Activated CD4-positive, alpha-beta T cell treated with anti-CD3 and anti-CD28 coated beads, Interleukin-2, amount 50 U/mL, for 24 hours (primary cell): ENCODE results near the gene INPP5E.

ENCODE experiments used
- DNase-seq, 2 donors: peaks; one replicate each; pipeline ENCODE4 v3.0.0-alpha.2; 2020; ENCODE audit warnings: low read depth in 1 of 2, low spot score in 1 of 2

Gene INPP5E, protein sequence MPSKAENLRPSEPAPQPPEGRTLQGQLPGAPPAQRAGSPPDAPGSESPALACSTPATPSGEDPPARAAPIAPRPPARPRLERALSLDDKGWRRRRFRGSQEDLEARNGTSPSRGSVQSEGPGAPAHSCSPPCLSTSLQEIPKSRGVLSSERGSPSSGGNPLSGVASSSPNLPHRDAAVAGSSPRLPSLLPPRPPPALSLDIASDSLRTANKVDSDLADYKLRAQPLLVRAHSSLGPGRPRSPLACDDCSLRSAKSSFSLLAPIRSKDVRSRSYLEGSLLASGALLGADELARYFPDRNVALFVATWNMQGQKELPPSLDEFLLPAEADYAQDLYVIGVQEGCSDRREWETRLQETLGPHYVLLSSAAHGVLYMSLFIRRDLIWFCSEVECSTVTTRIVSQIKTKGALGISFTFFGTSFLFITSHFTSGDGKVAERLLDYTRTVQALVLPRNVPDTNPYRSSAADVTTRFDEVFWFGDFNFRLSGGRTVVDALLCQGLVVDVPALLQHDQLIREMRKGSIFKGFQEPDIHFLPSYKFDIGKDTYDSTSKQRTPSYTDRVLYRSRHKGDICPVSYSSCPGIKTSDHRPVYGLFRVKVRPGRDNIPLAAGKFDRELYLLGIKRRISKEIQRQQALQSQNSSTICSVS

DNA sequence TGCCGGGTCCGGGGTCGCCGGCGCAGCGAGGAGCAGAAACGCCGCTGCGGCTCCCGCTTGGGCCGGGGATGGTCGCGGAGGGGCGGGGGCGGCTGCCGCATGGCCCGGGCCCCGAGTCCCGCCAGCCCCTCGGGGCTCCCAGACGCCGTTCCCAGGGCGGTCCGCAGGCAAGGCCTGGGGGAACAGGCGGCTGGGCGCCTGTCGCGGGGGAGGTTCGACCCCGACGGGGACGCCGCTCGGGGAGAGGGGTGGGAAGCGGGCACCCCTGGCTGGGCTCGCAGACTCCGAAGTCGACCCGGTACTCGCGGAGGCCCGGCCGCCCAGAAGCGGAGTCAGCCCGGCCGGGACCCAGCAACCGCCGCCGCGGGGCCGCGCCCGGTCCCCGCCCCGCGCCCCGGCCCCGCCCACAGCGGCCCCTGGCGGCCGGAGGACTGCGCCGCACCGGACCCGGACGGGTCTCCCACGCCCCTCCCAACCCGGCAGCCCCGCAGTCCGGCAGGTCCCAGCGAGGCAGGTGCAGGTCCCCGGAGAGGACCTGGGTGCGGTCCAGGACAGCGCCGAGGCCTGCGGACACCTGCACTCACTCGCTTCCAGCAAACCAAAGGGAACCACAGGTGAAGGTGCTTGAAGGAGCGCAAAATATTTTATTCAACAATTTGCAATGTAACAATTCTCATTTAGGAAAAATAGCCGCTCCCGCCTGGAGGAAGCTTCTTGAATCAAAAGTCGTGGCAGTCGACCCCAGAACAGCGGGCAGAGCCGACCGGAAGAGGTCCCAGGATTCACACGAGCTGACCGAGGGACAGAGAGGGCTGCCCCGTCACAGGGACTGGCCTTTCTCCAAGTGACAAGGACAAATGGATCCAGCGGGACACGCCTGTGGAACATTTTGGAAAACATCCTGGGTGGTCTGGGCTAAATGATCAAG, at the start of gene INPP5E:
INPP5E (minus strand) TSS at position 365 of the 928 bp plus-strand sequence. CDS start 426 bp downstream, outside the sequence.
- peak; percentile 70 to 87 for DNase-seq

DNA sequence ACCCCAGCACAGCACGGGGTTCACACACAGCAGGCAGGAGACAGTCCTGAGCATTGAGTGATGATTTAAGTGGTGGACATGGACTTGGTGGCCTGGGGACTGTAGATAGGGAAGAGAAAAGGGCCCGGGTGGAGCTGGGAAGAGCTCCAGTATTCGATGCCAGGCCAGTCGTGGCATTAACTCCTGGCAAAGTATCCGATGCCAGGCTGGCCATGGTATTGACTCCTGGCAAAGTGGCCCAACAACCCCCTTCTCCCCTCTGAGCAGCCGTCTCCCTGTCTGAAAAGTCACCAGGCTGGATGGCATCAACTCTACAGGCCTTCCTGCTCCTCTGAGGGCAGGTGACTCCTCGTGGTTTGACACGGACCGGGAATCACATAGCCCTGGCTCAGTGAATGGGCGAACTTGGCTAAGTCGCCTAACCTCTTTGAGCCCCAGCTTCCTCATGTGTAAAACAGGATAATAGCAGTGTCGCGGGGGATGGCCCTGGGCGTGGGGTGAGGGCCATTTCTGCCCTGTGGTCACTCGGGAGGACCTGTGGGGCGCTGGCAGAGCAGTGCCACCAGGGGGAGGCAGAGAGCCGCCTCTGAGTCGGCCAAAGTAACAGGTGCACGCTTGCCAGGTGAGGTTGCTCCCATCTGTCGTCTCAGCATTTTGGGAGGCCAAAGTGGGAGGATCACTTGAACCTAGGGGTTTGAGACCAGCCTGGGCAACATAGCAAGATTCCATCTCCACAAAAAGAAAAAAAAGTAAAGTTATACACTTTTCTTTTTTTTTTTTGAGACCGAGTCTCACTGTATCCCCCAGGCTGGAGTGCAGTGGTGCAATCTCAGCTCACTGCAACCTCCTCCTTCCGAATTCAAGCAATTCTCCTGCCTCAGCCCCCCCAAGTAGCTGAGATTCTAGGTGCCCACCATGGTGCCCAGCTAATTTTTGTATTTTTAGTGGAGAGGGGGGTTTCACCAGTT, 48.9 kb upstream of the INPP5E start:
- peak; percentile 59 to 72 for DNase-seq

DNA sequence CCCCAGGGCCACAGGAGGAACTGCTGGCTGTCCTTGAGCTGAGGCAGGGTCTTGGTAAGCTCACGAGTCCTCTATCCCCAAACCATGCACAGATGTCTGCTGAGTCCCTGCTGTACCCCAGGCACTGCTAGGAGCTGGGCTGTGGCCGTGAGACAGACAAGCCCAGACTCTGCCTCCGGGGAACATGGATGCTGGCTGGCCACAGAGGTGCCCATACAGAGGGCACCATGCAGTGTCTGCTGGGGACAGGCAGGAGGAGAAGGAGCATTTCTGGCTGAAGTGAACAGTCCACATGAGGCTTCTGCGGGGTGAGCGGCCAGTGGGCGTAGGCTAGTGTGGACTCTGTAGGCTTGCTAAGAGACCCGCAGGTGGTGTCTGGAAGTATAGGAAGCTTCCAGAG, 48.0 kb upstream of the INPP5E start:
- no peak for DNase-seq

DNA sequence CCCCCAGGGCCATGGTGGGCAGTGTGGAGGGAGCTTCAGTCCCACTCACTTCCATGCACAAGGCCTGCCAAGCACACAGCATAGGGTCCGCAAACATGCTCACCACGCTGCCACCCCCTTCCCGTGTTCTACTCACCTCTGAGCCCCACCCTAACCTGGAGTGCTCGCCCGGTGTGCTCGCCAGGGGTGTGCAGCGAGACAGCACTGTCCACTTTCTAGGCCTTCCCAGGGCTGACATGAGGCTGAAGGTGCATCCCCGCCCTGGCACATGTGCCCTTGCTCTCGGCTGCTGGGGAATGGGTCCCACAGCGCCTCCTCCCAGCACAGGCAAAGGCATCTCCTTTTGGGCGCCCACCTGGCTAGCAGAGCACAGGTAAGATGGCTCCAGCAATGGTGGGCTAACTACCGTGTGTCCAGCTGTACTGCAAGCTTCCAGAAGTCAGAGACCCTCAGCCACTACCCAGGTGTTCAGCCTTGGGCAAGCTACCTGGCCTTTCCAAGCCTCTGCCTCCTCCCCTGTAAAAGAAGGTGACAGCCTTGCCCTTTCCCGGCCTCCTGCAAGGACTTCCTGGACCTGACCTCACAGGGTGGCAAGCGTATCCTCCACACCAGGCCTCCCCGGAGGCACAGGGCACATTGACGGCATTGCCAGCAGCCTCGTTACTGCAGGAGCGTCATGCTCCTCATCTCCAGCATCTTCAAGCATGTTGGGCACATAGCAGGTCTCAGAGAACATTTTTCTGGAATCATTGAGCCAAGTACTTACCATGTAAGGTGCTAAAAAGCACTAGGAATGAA, 47.4 kb upstream of the INPP5E start:
- DNase-seq = no peak

DNA sequence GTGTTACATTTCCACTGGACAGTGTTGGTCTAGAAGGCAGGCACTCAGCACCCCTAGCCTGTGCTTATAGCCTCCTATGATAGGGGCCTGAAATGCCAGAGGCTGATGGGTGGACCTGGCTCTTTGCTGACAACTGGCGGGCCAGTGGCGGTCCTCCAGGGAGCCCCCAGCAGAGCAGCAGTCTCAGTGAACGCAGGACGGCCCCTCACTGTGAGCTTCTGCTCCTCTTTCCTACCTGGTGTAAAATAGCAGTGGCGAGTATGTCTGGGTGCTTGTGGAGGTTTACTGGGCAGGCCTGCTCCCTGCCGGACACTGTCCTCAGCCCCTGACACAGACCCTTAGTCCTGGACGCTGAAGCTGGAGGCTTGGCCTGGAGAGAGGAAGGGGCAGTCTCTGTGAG, 46.5 kb upstream of the INPP5E start:
- DNase-seq = no peak

DNA sequence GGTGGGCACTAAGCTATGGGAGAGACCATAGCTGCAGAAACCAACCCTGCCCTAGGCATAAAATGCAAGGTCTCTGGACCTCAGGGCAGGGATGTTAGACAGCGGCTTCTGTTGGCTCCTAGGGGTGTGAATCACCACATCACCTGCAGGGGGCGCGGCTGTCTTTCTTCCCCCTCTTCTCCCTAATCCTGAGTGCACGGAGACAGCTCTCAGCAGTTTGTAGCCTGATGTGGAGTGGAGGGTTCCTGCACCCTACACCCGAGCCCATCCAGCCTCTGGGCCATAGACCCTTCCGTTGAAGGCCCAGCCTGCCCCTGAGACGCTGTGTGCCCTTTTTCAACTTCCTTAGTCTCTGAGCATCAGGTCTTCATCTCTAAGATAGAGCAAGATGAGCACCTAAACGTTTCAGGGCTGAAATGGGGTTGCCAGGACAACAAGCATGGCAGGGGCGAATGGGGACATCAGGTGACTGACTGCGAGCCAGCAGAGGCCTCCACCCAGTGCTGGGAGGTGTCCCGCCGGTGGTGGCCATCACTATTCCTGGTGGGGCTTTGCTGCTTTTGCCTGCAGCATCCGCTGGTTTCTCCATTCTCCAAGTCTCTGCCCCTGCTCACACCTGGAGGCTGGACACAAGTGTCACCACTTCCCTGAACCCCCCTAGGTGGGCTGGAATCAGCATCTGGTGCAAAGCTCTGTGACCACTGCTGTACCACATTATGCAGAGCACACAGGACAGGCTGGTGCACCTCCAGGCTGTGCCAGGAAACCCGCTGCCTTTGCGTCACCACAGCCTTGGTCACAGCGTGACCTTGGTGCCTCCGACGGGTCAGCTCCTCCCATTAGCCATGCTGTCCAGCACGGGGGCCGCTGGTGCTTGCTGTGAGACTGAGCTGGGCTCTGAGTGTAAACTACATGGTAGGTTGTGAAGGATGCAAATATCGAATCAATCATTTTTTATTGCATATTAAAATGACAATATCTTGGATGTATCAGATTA, 45.7 kb upstream of the INPP5E start:
- peak; percentile 74 to 77 for DNase-seq

DNA sequence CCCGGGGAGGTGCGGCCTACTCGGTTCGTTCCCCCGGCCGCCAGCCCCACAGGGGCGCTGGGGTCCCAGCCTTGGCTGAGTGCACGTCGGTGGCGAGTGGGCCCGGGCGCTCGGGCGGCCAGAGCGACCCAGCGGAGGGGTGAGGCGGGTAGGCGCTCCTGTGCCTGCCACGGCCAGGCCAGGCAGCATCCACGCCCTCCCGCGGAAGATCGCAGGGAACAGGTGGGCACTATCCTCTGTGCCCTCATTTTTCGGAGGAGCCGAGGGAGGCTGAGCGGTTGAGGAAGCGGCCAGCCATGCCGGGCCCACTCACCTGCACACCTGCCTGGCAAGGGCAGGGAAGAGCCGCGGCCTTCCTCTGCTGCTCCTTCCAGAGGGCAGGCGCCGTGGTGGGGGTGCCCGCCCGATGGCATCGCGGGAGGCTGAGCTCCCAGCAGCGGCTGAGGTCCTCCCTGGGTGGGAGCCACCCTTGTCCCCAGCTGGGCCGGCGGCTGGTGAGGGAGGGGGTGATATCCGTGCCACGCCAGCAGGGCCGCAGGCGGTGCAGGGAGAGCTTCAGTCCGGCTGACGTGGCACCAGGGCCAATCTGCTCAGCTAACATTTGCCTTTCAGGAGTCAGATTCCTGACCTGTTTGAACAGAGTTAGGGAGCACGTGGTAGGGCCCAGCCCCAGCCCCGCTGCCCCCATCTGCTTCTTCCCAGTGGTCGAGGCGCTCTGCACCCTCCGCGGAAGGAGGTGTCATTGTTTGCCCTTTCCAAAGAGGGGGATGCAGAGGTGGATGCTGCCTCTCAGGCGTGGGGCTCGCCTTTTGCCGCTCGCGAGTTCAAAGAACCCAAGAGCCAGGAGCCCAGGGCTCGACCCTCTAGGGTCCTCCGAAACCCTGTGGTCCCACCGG, 44.8 kb upstream of the INPP5E start:
- peak in 1 of 2 donors; percentile 17 for DNase-seq

DNA sequence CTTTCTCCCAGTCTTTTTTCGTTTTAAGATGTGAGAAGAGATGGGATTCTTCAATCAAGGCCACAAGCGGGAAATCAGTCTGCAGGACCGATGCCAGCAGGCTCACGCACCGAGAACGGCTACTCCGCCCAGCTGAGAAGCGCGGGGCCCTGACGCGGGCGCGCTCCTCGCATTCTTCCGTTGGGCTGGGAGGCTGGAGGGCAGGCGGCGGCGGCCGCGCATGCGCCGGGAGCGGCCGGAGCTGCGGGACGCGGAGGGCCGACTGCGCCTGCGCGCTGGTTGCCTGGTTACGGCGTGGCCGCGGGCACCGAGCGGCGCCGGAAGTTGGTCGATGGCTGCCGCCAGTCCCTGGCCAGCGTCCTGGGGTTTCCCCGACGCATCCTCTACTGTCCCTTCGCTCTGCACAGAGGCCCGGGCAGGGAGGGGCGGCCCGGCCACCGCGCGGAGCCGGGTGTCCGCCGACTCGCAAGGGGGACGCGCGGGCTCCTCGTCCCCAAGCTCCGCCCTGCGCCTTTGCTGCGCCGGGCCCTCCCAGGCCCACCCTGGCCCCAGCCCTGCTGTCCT, 44.0 kb upstream of the INPP5E start:
- DNase-seq = peak; percentile 88 to 92

DNA sequence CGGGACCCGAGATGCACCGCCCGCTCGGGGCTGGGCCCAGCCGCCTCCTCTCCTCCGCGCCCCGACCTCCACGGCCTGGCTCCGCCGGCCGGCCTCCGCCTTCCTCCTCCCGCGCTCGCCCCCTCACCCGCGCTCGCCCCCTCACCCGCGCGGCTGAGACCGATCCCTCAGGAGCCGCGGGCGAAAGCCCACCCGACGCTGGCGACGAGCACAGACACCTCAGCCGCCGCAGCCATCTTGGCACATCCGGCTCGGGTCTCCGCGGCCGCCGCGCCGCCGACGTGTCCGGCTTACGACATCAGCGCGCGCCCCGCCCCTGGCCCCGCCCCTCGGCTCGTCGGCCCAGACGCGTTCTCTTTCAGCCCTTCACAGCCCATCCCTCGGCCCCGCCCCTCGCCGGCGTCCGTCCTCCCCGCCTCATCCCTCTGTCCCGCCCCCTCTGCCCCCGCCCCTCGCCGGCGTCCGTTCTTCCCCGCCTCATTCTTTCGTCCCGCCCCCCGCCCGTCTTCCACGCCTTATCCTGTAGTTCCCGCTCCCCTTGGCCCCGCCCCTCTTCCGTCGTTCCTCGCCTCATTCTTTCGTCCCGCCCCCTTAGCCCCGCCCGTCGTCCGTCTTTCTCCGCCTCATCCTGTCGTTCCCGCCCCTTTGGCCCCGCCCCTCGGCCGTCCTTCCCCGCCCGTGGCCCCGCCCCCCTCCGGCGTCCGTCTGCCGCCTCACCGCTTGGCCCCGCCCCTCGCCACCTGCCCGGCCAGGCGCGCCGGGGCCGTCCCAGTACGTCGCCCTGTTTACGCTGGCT, 43.3 kb upstream of the INPP5E start, which contains the start of gene SEC16A:
SEC16A (minus strand) TSS at position 248 of the 796 bp plus-strand sequence. CDS start 5,425 bp downstream, outside the sequence.
- peak; percentile 99 for DNase-seq

DNA sequence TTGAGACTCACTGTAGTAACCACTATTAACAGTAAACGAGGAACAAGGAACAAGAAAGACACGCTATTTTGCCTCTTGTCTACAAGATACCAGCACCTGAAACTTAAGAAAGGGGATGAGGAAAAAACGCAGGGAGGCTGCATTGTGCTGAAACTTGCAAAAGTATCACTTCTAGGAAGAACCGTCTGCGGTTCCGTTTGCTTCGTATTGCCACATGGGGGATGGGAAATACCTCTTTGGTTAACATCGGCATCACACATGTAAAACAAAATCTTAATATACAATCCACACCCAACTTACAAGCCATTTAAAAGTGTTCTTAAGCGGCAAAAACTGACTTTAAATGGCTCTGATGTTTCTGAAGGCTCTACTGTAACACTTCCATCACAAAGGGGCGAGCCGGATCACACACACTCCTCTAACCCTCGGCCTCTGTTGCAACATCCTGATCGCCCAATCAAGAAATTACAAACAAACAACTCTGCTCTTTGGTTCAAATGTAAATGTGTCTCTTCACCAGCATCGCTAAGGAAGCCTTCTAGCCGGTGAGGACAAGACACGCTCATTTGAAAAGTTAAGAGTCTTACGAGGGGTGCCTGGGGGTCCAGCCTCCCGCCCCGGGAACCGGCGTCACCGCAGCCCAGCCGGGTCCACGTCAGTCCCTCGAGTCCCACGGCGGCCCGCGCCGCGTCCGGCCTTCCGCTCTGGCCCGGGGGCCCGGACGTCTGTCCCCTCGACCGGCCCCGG, 42.6 kb upstream of the INPP5E start:
- no peak for DNase-seq

DNA sequence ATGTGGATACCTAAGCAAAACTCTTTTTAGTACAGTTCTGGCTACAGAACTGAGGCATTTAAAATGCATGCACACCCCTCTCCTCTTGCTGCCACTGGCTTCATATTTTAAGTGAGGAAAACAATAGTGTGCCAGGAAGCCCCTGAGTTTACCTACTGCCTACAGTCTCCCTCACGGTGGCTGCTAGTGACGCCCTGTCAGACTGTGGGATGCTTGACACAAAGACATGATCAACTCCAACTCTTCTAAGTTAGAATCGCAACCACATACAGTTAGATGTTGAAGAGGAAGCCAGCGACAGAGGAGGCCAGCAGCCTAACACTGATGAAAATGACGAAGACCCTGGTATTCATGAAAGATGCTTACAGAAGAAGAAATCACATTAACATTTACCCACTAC, 41.9 kb upstream of the INPP5E start:
- no peak for DNase-seq

DNA sequence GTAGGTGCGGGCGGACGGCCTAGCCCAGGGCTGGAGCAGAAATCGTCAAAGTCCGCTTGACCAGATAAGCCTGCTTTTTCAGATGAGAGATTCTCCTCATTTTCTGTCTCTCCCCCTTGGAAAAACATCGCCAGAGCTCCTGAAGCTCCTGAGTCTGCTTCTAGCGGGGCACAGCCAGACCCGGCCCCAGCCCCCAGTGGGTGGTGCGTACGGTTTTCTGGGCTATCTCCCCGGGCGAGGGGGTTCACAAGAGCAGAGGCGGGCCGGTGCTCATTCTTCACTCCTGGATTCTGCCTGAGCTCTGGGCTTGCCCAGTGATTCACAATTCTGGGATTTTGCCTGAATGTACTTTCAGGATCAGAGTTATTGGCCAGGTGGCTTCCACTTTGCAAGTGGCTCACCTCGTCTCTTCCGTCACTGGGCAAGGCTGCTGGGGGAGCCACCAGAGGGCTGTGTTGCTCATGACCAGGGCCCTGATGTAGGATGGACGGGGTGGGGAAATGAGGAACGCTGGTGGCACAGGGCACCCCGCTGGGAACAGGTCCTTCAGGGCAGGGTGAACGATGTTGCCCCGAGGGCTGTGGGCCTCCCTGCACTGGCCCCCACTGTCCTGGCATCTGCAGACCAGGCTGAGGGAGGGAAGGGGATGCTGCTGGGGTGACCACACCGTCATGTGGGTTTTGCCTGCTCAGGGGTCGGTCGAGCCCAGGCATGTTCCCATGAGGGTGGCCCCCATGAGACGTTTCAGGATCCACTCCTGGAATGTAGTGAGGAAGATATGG, 36.9 kb upstream of the INPP5E start:
- DNase-seq = no peak

DNA sequence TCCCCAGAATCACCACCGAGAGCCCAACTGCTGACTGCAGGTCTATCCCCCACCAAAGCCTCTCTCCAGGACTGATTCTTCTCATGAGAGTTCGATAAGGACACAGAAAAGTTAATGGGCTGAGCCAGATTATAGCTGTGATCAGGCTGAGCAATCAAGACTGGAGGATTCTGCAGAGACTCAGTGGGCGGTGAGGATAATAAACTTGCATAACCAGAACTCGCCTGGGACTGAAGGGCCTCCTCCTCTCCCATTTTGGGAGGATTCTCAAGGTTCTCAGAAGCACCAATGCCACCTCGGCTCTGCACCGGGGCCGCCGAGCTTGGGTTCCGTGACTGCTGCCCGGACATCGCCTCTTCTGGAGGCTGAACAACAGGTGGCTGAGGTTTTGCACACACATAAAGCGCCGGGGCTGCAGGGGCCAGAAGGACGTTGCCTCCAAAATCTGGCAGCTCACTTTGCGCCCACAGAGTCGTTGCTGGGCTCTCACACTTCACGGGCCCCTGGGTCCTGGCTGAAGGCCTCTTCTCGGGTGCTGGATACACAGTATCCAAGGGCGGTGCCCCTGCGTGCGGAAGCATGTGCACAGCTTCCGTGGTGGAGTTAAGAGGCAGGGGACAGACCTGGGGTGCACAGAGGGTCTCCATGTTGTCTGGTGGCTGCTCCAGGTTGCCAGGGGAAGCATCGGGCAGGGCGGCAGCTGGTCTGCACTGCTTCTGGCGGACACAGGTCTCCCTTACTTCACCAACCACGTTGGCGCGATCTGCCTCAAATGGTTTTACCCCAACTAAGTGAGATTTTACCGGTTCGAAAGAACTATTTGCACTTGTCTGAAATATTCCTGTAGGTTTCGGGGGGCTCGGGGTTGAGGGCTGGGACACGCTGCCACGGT, 35.6 kb upstream of the INPP5E start:
- DNase-seq = no peak
